ENCODE data around the gene SP1.
"Not testable (repeated sequence)": the region's sequence is repeated elsewhere in the genome, so short reads cannot be mapped to it uniquely, and the experiment has no call there.

The SP1 gene

DNA sequence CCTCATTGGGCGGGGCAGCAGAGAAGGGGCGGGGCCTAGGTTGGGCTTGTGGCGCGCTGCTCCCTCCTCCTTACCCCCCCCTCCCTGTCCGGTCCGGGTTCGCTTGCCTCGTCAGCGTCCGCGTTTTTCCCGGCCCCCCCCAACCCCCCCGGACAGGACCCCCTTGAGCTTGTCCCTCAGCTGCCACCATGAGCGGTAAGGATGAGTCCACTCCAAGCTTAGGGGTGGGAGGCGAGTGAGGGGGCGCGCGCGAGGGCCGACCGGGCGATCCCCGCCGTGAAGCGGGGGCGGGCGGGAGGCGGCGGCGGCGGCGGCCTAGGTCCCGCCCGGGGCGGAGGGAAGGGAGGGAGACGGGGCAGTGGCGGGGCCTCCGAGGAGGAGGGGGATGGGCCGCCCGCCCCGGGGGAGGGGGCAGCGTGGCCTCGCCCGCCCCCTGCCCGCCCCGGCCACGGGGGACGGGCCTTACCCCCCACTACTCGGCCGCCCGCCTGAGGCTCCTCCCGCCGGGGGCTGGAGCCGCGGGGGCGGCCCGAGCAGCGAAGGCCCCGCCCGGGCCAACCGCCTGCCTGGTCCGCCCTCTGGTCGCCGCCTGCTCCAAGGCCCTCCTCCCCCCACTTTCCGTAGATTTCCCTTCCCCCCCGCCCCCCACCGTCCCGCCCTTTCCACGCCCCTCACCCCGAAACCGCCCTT, at the start of gene SP1:
SP1 (plus strand) TSS at position 73 of the 690 bp plus-strand sequence; CDS start at position 189, 116 bp downstream.
- DNase-seq: peak; percentile 94 to 99 (median 97)

DNA sequence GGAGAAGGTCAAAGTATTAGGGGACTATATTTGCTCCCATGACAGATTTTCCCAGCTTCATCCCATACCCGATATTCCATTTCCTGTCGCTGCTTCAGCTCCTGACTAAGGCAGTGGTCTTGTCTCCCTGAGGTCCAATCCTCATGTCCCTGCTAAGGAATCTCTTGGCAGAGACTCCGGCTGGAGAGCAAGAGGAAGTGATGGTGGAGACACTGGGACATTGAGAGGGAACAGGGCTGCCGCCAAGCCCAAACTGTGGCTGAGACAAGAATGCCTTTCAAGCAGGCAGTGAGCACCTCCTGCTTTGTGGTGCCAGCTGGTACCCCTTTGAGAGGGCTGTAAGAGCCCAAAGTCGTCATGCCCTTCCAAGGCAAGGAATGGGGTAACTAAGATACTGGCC, 49.3 kb upstream of the SP1 start:
- no peak for DNase-seq

DNA sequence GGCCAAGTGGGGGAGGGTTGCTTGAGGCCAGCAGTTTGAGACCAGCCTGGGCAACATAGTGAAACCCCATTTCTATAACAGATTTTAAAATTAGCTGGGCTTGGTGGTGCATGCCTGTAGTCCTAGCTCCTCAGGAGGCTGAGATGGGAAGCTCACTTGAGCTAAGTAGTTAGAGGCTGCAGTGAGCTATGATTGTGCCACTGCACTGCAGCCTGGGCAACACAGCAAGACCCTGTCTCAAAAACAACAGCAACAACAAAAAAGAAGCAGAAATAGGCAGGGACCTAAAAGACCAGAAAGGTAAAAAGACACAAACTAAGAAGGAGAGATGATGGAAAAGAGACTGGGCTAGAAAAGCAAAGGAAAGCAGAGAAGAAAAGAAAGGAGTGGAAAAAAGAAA, 47.6 kb upstream of the SP1 start:
- DNase-seq: not testable (repeated sequence)

DNA sequence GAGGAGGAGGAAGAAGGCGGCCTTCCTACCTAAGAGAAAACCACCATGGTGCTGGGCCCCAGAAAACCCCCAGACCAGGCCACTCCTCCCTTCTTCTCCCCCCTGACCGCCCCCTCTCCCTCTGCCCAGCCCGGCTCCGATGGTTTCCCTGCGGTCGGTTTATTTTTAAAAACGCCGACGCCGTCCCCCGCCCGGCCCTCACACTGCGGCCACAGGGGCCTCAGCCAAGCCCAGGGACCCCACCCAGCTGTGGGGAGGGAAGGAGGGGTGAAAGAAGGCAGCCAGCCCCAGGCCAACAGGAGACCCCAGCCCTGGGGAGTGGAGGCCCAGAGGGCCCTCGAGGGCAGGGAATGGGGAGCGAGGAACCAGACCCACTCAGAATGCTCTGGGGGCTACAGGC, 47.2 kb upstream of the SP1 start:
- no peak for DNase-seq

DNA sequence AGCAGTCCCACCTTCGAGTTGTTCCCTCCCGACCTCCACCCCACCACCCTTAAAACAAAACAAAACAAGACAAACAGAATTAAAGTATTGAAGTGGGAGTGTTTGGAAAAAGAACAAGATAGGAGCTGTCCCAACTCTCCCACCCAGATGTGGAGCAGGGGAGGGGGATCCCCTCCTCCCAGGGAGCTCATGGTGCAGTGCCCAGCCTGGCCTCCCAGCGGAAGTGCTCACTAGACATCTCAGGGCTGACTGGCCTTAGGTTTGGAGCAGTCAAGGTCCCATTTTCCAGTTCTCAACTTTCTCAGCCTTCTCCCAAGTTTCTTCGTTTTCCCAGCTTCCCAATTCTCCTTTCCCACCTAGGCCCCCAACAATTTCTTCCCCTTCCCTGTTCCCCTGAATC, 46.7 kb upstream of the SP1 start:
- DNase-seq: no peak

DNA sequence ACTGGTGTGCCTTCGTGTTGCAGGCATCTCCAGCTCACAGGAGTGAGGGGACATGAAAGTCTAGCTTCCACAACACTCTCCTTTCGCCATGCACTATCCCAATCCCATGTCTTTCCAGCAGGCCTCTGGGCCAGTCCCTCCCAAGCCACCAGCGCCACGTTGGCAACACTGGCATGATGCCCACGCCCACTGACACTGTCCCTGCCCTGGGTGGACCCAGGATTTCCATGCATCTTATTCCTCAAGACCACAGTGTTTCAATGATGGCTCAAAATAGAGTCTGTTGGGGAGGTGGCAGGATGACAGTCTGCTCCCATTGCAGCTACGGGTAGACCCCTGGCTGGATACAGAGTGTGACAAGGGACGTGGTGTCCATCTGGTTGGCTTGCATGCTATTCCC, 46.1 kb upstream of the SP1 start:
- DNase-seq: no peak

DNA sequence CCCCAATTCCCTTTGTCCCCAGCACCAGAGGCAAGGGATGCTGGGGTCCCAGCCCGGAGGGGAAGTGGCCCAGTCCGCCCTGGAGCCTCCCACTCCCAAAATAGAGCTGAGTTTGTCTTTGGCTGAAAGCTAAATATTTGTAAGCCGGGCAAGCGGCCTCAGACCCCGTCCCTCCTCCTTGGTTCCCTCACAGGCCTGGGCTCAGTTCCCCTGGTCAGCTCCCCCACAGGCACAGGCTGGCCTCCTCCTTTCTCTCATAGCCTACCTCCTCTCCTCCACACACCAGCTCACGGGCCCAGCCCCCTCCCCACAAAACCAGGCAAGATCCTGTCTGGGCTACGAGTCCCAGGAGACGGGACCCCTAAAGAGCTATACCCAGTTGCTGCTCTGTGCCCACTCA, 45.2 kb upstream of the SP1 start:
- DNase-seq: no peak

DNA sequence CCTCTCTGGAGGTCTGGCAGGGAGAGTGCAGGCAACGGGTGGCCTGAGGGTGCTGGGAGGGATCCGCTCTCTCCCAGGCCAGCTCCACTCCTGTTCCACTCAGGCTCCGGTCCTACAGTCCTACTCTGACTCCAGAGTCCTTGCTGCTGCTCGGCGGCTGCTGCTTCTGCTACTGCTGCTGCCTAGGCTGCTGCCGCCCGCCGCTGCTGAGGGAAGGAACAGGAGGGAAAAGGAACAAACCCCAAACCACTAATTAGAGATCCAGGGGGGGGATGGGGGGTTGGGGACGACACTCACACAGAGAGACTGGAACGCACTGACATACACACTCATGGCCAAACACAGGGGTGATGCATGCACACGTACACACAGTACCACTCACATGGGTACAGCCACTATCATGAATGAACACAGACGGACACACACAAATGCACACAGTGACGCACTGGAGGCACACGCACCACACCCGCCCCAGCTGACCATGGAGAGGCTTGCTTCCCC, 43.7 kb upstream of the SP1 start, which contains the start of gene SP7:
SP7 (minus strand) TSS at position 174 of the 501 bp plus-strand sequence. CDS start 708 bp downstream, outside the sequence.
- DNase-seq: peak; percentile 26 to 44 (median 41)

DNA sequence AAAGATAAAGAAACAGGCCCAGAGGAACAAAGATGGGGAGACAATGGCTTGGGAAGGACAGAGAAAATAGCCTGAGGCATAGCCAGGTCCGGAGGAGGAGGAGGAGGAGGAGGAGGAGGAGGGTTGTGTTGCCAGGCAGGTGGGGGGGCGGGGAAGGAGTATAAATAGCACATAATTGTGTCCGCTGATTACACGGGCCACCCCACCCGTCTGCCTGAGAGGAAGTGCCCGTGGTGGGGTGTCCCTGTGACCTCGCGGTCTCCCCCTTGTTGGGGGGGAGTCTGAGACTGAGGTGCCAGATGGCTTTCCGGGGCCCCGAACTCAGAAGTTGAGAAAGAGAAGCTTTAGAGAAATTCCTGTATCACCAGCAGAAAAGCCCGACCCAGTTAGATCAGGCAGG, 42.0 kb upstream of the SP1 start:
- DNase-seq: no peak

DNA sequence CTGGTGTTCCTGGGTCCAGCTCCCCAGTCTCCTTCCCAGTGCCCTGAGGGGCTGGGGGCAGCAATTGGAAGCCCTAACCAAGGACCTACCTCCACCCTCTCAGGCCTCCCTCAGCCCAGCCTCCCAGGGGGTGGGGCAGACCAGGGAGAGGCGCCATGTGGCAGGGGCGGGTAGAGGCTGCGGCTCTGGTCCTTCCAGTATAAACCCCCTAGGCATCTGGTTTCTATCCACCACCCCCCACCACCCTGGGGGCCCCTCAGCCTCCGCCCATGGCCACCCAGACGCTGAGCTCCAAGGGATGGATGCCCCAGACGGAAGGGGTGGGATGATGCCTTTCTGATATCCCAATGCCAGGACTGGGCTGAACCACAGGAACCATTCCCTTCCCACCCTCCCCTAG, 41.1 kb upstream of the SP1 start:
- DNase-seq: no peak

DNA sequence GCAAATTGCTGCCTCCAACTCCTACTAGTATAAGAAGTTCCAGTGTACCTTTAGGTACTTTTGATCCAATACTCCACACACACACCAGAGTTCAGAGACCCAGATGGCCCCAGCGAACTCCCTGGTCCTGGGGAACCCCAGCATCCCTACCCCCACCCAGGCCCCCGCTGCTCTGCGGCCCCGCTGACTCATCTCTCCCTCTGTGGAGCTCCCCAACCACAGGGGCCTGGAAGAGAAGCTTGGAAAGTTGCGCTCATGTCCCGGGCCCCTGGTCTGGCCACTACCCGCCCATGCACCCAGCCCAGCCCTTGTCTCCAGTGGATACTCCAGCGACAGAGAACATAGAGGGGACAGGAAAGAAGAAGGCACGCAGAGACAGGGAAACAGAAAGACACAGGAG, 39.6 kb upstream of the SP1 start:
- peak in 1 of 3 donors; percentile 42 for DNase-seq

DNA sequence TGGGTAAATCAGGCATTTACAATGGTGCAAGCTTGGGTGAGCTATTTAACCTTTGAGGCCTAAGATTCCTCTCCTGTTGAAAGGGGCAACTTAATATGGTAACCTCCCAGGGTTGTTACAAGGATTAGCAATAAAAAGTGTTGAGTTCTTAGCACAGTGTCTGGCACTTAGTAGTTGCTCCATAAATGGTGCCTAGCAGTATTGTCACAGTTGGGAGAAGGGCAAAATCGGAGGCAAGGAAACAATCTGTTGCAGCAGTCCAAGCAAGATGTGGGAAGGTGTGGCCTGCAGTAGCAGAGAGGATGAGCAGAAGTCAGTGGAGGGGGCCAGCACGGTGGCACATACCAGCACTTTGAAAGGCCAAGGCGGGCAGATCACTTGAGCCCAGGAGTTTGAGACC, 36.5 kb upstream of the SP1 start:
- no peak for DNase-seq

DNA sequence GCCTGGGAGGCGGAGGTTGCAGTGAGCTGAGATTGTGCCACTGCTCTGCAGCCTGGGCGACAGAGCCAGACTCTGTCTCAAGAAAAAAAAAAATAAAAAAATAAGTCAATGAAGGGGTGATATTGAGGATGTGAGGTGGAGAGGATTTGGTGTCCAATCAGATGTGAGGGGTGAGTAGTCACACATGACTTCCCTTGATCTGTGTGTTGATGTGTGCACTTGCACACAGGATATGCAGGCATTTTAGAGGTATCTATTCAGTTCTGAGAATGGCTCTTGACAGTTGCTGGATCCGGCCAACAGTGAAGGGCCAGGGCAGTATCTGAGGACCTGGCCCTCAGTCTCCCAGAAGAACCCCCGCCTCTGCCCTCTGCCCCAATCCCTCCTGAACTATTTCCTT, 36.0 kb upstream of the SP1 start:
- no peak for DNase-seq

DNA sequence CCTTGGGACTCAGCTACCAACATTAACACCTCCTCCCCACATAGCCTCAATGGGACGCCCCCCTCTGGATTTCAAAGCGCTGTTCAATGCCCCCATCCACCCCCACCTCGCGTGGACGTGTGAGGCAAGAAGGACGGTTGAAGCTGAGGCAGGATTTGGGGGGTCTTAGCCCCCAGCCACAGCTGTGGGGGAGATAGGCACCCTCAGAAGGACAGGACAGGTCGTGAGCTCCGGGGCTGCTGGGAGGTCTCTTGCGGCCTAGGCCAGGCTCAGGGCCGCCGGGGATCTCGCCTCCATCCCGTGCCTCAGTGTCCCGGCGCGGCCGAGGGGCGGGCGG, 35.5 kb upstream of the SP1 start:
- no peak for DNase-seq

DNA sequence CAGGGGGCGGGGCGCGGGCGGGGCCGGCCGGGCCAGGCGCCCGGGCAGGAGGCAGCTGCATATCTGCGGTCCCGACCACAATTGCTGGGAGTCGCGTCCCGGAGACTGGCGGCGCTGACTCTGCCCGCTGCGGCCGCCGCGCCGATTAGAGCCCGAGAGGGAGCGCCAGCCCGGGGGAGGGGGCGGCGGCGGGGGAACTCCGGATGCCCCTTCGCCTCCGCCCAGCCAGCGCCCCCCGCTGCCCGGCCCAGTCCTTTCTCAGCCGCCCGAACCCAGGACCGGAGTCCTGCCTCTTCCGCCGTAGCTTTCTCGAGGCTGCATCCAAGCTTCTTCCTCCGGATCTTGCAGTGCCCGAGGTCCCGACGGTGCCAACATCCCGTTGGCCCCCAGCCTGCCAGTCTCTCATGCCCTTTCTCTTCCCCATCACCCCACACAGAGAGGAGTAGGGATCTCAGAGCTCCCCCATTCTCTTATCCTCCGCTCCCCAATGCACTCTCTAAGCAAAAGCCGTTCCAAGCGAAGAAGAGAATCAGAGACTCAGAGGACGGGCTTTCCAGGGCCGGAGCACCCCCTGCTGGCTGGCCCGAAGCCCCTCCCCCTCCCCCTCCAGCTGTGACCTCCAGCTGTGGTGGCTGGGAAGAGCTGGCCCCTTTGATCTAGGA, 35.0 kb upstream of the SP1 start:
- peak; percentile 66 to 88 (median 77) for DNase-seq

DNA sequence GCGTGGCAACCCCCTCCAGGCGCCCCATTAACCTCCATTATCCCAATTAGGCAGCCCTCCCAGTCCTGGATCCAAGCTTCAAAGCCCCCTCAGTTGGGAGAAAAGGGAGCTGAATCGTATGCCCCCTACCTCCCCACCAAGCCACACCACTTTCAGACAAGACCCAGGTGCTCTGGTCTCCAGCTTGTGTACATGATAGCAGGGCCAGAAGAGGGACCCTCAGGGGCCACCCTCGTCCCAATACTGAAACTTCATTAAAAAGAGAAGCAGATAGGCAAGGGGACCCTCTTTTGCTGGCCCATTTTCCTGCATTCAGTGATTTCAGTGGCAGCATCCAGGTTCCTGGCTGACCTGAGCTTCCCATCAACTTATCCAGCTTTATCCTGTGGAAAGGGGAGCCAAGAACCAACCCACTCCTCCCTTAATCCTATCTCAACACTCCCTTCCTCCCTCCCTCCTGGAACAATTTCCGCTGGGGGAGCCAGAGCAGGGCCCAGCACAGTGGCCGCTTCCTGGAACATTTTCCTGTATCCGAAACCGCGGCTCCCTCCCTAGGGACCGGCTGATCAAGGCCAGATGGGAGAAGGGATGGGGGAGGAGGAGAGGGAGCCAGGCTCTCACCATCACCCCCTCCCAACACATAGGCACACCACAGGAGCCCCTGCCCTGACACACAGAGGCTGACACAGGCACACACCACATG, 34.3 kb upstream of the SP1 start:
- DNase-seq: no peak

DNA sequence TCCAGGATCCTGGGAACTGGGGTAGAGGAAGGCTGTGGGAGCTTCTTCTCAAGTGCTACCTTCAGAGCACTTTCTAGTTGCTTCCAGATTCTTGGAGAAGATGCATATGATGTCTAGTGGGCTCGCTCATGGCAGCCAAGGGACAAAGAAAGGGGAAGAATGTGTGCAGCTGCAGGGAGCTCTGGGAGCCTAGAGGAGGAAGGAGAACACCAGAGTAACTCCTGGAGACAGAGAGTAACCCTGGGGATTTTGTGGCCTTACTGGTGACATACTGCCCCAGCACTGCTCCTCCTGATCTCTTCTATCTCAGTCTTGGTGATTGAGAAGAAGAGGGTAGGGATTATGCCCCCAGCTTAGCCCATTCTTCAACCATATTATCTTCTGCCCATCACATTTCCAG, 33.5 kb upstream of the SP1 start:
- DNase-seq: peak; percentile 68 to 75 (median 69)

DNA sequence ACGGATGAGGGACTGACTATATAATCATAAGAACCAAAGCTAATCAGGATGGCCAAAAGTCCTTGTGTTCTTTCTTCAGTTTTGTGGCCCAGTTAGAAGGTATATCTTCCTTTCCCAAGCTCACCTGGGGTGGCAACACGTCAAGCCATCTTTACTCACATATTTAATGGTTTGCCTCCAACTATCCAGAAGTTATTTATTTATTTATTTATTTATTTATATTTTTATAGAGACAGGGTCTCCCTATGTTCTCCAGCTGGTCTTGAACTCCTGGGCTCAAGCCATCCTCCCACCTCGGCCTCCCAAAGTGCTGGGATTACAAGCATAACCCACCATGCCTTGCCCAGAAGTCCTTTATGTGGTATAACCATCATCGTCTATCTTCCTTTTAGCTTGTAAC, 32.1 kb upstream of the SP1 start:
- no peak for DNase-seq

DNA sequence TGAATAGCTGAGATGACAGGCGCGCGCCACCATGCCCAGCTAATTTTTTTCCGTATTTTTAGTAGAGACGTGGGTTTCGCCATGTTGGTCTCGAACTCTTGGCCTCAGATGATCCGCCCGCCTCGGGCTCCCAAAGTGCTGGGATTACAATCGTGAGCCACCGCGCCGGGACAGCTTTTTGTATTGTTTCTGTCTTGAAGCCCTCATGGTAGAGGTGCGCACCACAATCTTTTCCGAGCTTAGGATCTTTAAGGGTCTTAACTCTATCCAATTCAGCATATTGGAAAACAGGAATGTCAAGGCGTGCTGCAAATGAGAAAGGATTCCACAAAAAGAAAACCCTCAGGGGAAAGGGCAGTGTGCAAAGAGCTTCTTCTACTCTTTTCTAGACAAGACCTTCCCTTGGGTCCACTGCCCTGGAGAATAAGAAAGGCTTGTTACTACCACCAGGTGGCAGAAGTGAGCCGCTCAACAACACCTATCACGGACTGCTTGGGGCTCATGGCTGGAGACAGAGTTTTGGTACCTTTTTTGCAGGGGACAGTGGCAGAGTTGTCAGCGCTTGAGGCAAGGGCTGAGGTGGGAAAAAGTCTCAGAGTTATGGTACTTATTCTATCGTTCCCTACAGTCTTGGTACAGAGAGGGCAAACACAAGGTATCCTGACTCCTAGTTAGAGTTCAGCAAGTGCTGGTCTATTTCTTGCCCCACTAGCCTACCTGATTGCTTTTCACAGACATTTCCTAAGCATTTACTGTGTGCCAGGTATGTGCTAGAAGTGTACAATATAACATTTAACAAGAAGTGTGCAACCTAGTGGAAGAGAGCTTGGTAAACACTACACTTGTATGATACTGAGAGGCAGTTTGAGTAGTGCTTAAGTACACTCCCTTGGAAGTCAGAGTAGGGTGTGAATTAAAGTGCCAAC, 27.4 kb upstream of the SP1 start:
- peak; percentile 90 to 93 (median 91) for DNase-seq

DNA sequence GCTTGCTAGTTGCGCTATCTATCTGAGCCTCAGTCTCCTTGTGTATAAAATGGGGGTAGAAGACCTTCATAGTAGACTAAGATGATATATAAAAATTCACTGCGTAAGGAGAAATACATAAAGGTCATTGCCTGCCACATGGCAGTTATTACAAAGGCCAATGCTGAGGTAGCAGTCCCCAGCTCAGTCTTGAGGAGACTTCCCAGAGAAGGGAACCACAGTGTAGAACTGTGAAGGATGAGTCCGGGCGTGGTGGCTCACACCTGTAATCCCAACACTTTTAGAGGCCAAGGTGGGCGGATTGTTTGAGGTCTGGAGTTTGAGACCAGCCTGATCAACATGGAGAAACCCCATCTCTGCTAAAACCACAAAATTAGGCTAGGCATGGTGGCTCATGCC, 26.7 kb upstream of the SP1 start:
- DNase-seq: peak in 1 of 3 donors; percentile 16

DNA sequence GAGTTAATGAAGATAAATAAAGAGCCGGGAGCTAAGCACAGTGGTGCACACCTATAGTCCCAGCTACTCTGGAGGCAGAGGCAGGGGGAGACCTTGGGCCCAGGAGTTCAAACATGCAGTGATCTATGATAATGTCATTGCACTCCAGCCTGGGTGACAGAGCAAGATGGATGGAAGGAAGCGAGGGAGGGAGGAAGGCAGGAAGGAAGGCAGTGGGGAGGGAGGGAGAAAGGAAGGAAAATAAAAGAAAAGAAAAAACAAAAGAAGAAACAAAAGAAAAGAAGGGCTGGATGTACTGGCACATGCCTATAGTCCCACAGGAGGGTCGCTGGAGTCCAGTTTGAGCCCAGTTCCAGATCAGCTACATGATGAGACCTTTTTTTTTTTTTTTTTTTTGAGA, 24.9 kb upstream of the SP1 start:
- no peak for DNase-seq

DNA sequence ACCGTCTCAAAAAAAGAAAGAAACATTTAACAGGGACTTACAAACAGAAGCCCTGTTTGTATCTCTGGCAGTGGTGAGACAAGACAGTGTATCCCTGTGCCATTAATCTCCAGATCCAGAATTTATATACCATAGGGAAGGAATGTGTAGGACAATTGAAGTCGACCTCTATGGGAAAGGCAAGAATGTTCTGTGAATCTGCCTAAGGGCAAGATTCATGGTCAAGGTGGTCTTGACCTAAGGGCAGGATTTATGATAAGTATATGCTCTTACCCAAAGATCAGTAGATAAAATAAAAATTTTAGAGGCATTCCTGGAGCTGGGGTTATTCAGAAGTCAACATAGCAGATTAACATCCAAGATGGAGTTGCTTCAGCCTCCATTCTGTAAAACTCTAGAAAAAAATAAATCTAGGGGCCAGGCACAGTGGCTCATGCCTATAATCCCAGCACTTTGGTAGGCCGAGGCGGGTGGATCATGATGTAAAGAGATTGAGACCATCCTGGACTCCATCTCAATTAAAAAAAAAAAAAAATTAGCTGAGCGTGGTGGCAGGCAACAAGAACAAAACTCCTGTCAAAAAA, 21.0 kb upstream of the SP1 start:
- no peak for DNase-seq

All from suppressor macrophage treated with lipopolysaccharide for 1 hour (primary cell).